HCT116 (cell line): ENCODE measurements around the gene KTI12. TPM values are rescaled to one million over a fixed set of nuclear protein-coding genes. Genes with fewer than 3 reads are reported as not detected.

Experiments
- ATAC-seq: fragments of 200-7000 bp; cut with Tn5 transposase; 2 replicates; pipeline ENCODE4 v1.9.1; 2020; ENCODE audit warnings: mild to moderate bottlenecking, moderate library complexity
- BruUV-seq: library from RNA; stranded (reverse); fragments of 400-500 nt; replicated peaks from 2 replicates; lab custom pipeline; 2021; lab: Mats Ljungman, UMichigan
- CTCF ChIA-PET: fragments of 300-600 bp; sonication (Branson Sonifier 250); formaldehyde crosslinking; loops from one replicate; lab custom pipeline; 2021; ENCODE audit warnings: antibody characterized with exemption; lab: Charles Lee
- POLR2A ChIA-PET: fragments of 300-600, 350-600 bp; sonication (Branson Sonifier 250); formaldehyde crosslinking; loops from one replicate; lab custom pipeline; 2021; ENCODE audit warnings: antibody characterized with exemption; lab: Charles Lee
- RAD21 ChIA-PET, 2 experiments: fragments of 300-600 bp; sonication (Branson Sonifier 250); formaldehyde crosslinking; loops; one replicate each; lab custom pipeline; 2023; ENCODE audit warnings: low total read pairs in 2 of 2; ENCODE audit not compliant: uncharacterized antibody in 2 of 2, unreplicated experiment in 2 of 2, low non-redundant PET in 1 of 2; lab: Charles Lee
- DNase-seq: peaks from one replicate; pipeline ENCODE4 v3.0.0-alpha.2; 2010; ENCODE audit warnings: low read depth, low spot score
- H2AFZ ChIP-seq: fragments of 200-600 bp; shearing (Covaris generic), sonication (generic); 2 replicates; pipeline ENCODE4 v1.6.1; 2017; ENCODE audit warnings: low read depth, mixed run types, mixed read lengths, antibody characterized with exemption, low read length; ENCODE audit not compliant: poor library complexity, severe bottlenecking
- H3K27ac ChIP-seq: 2 replicates; pipeline ENCODE4 v1.5.1; 2012; ENCODE audit warnings: low read depth, low read length
- H3K27me3 ChIP-seq: fragments of 200-600 bp; sonication (generic); 2 replicates; pipeline ENCODE4 v1.6.1; 2016; ENCODE audit warnings: mixed run types, low read length, mixed read lengths; ENCODE audit not compliant: insufficient read depth
- H3K36me3 ChIP-seq, 2 experiments: fragments of 200-500 bp in 1 of 2; fragments of 200-600 bp in 1 of 2; sonication (Bioruptor generic) in 1 of 2; sonication (generic) in 1 of 2; 2 replicates each; pipeline versions ENCODE4 v1.5.1 to v1.6.1; 2014 to 2016; ENCODE audit warnings: low read length in 2 of 2, inconsistent platforms in 1 of 2, mixed read lengths in 1 of 2, mixed run types in 1 of 2; ENCODE audit not compliant: insufficient read depth in 2 of 2, control insufficient read depth in 1 of 2
- H3K4me1 ChIP-seq, 2 experiments: fragments of 200-600 bp in 1 of 2; sonication (generic) in 1 of 2; 2 replicates each; pipeline versions ENCODE4 v1.5.1 to v1.6.1; 2012 to 2017; ENCODE audit warnings: low read length in 2 of 2, inconsistent platforms in 1 of 2, mild to moderate bottlenecking in 1 of 2, mixed read lengths in 1 of 2, mixed run types in 1 of 2, moderate library complexity in 1 of 2; ENCODE audit not compliant: insufficient read depth in 2 of 2, control insufficient read depth in 1 of 2
- H3K4me2 ChIP-seq: fragments of 200-600 bp; sonication (generic); 2 replicates; pipeline ENCODE4 v1.6.1; 2017; ENCODE audit warnings: mixed run types, low read length, mixed read lengths
- H3K4me3 ChIP-seq, 2 experiments: fragments of 200-600 bp in 1 of 2; sonication (generic) in 1 of 2; replicated peaks in 1 of 2; 2 replicates each; pipeline ENCODE4 v1.5.1; 2011 to 2016; ENCODE audit warnings: low read length in 2 of 2, control low read depth in 1 of 2, low read depth in 1 of 2, mild to moderate bottlenecking in 1 of 2, mixed read lengths in 1 of 2, mixed run types in 1 of 2
- H3K79me2 ChIP-seq: fragments of 200-600 bp; sonication (generic); 2 replicates; pipeline ENCODE4 v1.6.1; 2017; ENCODE audit warnings: mild to moderate bottlenecking, mixed run types, low read length, moderate library complexity, mixed read lengths; ENCODE audit not compliant: insufficient read depth
- H3K9ac ChIP-seq: fragments of 200-600 bp; sonication (generic); 2 replicates; pipeline ENCODE4 v1.6.1; 2016; ENCODE audit warnings: low read length, mixed read lengths
- H3K9me2 ChIP-seq: fragments of 200-600 bp; sonication (generic), shearing (Covaris generic); 2 replicates; pipeline ENCODE4 v1.6.1; 2017; ENCODE audit warnings: mixed run types, mild to moderate bottlenecking, moderate library complexity; ENCODE audit not compliant: insufficient read depth
- H3K9me3 ChIP-seq, 2 experiments: fragments of 200-500 bp in 1 of 2; fragments of 200-600 bp in 1 of 2; sonication (Bioruptor generic) in 1 of 2; sonication (generic) in 1 of 2; 2 replicates each; pipeline ENCODE4 v1.6.1; 2014 to 2017; ENCODE audit warnings: low read length in 2 of 2, mixed read lengths in 2 of 2, inconsistent platforms in 1 of 2, low read depth in 1 of 2, mild to moderate bottlenecking in 1 of 2, mixed run types in 1 of 2, moderate library complexity in 1 of 2; ENCODE audit not compliant: control insufficient read depth in 1 of 2, insufficient read depth in 1 of 2
- H4K20me1 ChIP-seq: fragments of 200-600 bp; sonication (generic), shearing (Covaris generic); 2 replicates; pipeline ENCODE4 v1.6.1; 2017; ENCODE audit warnings: mixed run types, mild to moderate bottlenecking, moderate library complexity; ENCODE audit not compliant: insufficient read depth
- CBX3 ChIP-seq: IDR thresholded peaks from 2 replicates; pipeline ENCODE4 v1.6.1; 2012; ENCODE audit warnings: low read depth
- CTCF ChIP-seq, 3 experiments: fragments of 200-600 bp in 1 of 3; sonication (generic) in 1 of 3; IDR thresholded peaks in 2 of 3; conservative IDR thresholded peaks in 1 of 3; 2 replicates each; pipeline ENCODE4 v1.5.1; 2012 to 2017; ENCODE audit warnings: low read depth in 2 of 3, low read length in 2 of 3, antibody characterized with exemption in 1 of 3, borderline replicate concordance in 1 of 3, control low read depth in 1 of 3, mild to moderate bottlenecking in 1 of 3, mixed read lengths in 1 of 3, mixed run types in 1 of 3, moderate library complexity in 1 of 3; ENCODE audit not compliant: insufficient read depth in 1 of 3
- EGR1 ChIP-seq: IDR thresholded peaks from 2 replicates; pipeline ENCODE4 v1.6.1; 2012; ENCODE audit warnings: low read depth
- ELF1 ChIP-seq: IDR thresholded peaks from 2 replicates; pipeline ENCODE4 v1.6.1; 2012; ENCODE audit warnings: low read depth, borderline replicate concordance
- JUND ChIP-seq: IDR thresholded peaks from 2 replicates; pipeline ENCODE4 v1.6.1; 2012
- MAX ChIP-seq: IDR thresholded peaks from 2 replicates; pipeline ENCODE4 v1.6.1; 2012
- POLR2A ChIP-seq: IDR thresholded peaks from 2 replicates; pipeline ENCODE4 v1.7.0; 2011; ENCODE audit warnings: borderline replicate concordance; ENCODE audit not compliant: insufficient read depth, insufficient read length; ENCODE audit errors: extremely low read depth
- RAD21 ChIP-seq: IDR thresholded peaks from 2 replicates; pipeline ENCODE4 v1.6.1; 2012; ENCODE audit warnings: low read depth, mild to moderate bottlenecking
- SP1 ChIP-seq: IDR thresholded peaks from 2 replicates; pipeline ENCODE4 v1.6.1; 2012; ENCODE audit warnings: low read depth
- TCF7L2 ChIP-seq: IDR thresholded peaks from 2 replicates; pipeline ENCODE4 v1.7.0; 2011; ENCODE audit warnings: borderline replicate concordance, inconsistent platforms; ENCODE audit not compliant: insufficient read depth, insufficient read length; ENCODE audit errors: extremely low read depth
- YY1 ChIP-seq: IDR thresholded peaks from 2 replicates; pipeline ENCODE4 v1.6.1; 2011; ENCODE audit warnings: low read length, low read depth, moderate library complexity, mild to moderate bottlenecking; ENCODE audit not compliant: insufficient replicate concordance; ENCODE audit errors: extremely low read depth
- ZBTB33 ChIP-seq: IDR thresholded peaks from 2 replicates; pipeline ENCODE4 v1.6.1; 2011; ENCODE audit warnings: mild to moderate bottlenecking, low read length, moderate library complexity; ENCODE audit not compliant: insufficient replicate concordance; ENCODE audit errors: extremely low read depth
- ZFX ChIP-seq: fragments of 450-650 bp; IDR thresholded peaks from 2 replicates; pipeline ENCODE4 v1.6.1; 2017
- ZNF274 ChIP-seq: fragments of 200-500 bp; sonication (Bioruptor generic); IDR thresholded peaks from 2 replicates; pipeline ENCODE4 v1.6.1; 2014; ENCODE audit warnings: mild to moderate bottlenecking, low read depth, low read length, inconsistent platforms
- intact Hi-C: fragments of 100-400 bp; cut with micrococcal nuclease; formaldehyde crosslinking; loops from 2 replicates; pipeline ENCODE4 v1.10.0; 2022
- total RNA-seq: library from RNA; stranded (reverse); gene quantifications from one replicate; pipeline ENCODE4 v1.2.1, GENCODE V29; 2021; ENCODE audit not compliant: unreplicated experiment

Gene KTI12
- total RNA-seq, 1 experiment from 2014 or later, result 8.2 TPM

- TF ChIP-seq ZBTB33 (no peak), ZNF274 (no peak), ELF1 (no peak), MAX (peak; percentile 94)
These were observed 22.7 kb upstream of the KTI12 start, which contains the start of gene BTF3L4 (continued) for GRCh38 chr1:52056163-52056936.

GRCh38 chr1:52055866-52056162 is 22.2 kb upstream of the KTI12 start:
- H3K4me3 ChIP-seq, result peak overlapping the region; percentile 69 to 96
- peak overlapping the region; percentile 55 for H2AFZ ChIP-seq
- TF ChIP-seq EGR1 (no peak), CBX3 (no peak), ZFX (no peak), YY1 (no peak), TCF7L2 (no peak), POLR2A (no peak), JUND (no peak), MAX (no peak), ELF1 (no peak), CTCF (IDR thresholded peaks at IDR 0.05 in 2 of 3, conservative IDR thresholded peaks at IDR 0.05 in 1 of 3; ENCODE audit: borderline replicate concordance in 1 of 3, insufficient read depth in 1 of 3, low read depth in 2 of 3, low read length in 2 of 3) (no peak), SP1 (no peak), RAD21 (no peak)
- no peaks in the 10 kb centered on the region for H3K9me3 ChIP-seq
- H3K79me2 ChIP-seq, result peaks cover 84% of the 10 kb centered on the region
- ChIA-PET POLR2A (interaction anchor here (1.5 kb wide), 1 partner anchor 21 kb away, joined by 9 read pairs; no protein-coding TSS in a partner anchor), RAD21 (interaction anchor here in 1 of 2 experiments (0.7 kb wide), 1 partner anchor 293 kb away, joined by 3 read pairs; no protein-coding TSS in a partner anchor), CTCF (interaction anchor here (1.1 kb wide), 1 partner anchor 159 kb away, joined by 3 read pairs; no protein-coding TSS in a partner anchor)
- DNase-seq (no peak), ATAC-seq (no peak)
- peak overlapping the region; percentile 92 for H3K9ac ChIP-seq
- peaks cover 10 to 31% of the 10 kb centered on the region in 2 experiments for H3K4me1 ChIP-seq
- H4K20me1 ChIP-seq, result no peaks in the 10 kb centered on the region
- intact Hi-C loops, result no loop called here
- H3K27me3 ChIP-seq, result no peaks in the 10 kb centered on the region
- H3K4me2 ChIP-seq, result peak overlapping the region; percentile 87
- H3K36me3 ChIP-seq, result peaks cover 13 to 21% of the 10 kb centered on the region in 2 experiments; a peak in 3 of 4 replicates
- BruUV-seq, result no TSS peak
- peak overlapping the region; percentile 80 for H3K27ac ChIP-seq
- no peaks in the 10 kb centered on the region for H3K9me2 ChIP-seq
